ENCODE measurements around the gene ZNF319.

The ZNF319 gene

GRCh38 chr16:58026139-58026704 is 25.8 kb upstream of the ZNF319 start:
- no peak for TF ChIP-seq CTCF (IDR thresholded peaks at IDR 0.05; ENCODE audit: insufficient read depth, low read depth, low read length, missing control alignments)
- peak overlapping the region; percentile 67 for H3K4me3 ChIP-seq (ENCODE audit: low read depth, low read length)
- peak; percentile 18 for DNase-seq (ENCODE audit: low read depth)

GRCh38 chr16:58025351-58026138 is 25.1 kb upstream of the ZNF319 start, which contains the start of gene MMP15:
Gene MMP15, plus strand, starts transcription at chr16:58025754. Its CDS starts 597 bp downstream, at chr16:58026351.
- H3K4me3 ChIP-seq (ENCODE audit: low read depth, low read length), result peak within 1 kb of the TSS; percentile 67
- DNase-seq (ENCODE audit: low read depth), result peak; percentile 71
- TF ChIP-seq CTCF (IDR thresholded peaks at IDR 0.05; ENCODE audit: insufficient read depth, low read depth, low read length, missing control alignments), result no peak

- peak; percentile 24 for DNase-seq (ENCODE audit: low read depth)
- peak overlapping the region; percentile 67 for H3K4me3 ChIP-seq (ENCODE audit: low read depth, low read length)
- no peak for TF ChIP-seq CTCF (IDR thresholded peaks at IDR 0.05; ENCODE audit: insufficient read depth, low read depth, low read length, missing control alignments)
Measured at GRCh38 chr16:58024486-58025350, 24.2 kb upstream of the ZNF319 start.

- no peak overlapping the region for H3K4me3 ChIP-seq (ENCODE audit: low read depth, low read length)
- DNase-seq (ENCODE audit: low read depth), result no peak
- TF ChIP-seq CTCF (IDR thresholded peaks at IDR 0.05; ENCODE audit: insufficient read depth, low read depth, low read length, missing control alignments), result no peak
Measured at GRCh38 chr16:58022601-58023371, 22.3 kb upstream of the ZNF319 start.

- H3K4me3 ChIP-seq (ENCODE audit: low read depth, low read length), result no peak overlapping the region
- no peak for DNase-seq (ENCODE audit: low read depth)
- TF ChIP-seq CTCF (IDR thresholded peaks at IDR 0.05; ENCODE audit: insufficient read depth, low read depth, low read length, missing control alignments), result no peak
Measured at GRCh38 chr16:58021661-58022551, 21.4 kb upstream of the ZNF319 start.
